Stimulated activated memory B cell treated with anti-CD40 and anti-IgM and Interleukin-4, amounts not matched to agents 10 μg/mL and 1 μg/mL and 100 μg/mL, for 72 hours (primary cell): ENCODE results near the gene CCNO.

Experiments
- ATAC-seq: fragments of 150-1000 bp; cut with Tn5 transposase; 2 replicates; pipeline ENCODE4 v1.10.0; 2021
- H3K27ac Mint-ChIP-seq: one replicate; pipeline ENCODE4 v1.8.0; 2022; ENCODE audit warnings: mild to moderate bottlenecking, mixed read lengths
- H3K27me3 Mint-ChIP-seq: one replicate; pipeline ENCODE4 v1.8.0; 2022; ENCODE audit warnings: mixed read lengths
- H3K36me3 Mint-ChIP-seq: one replicate; pipeline ENCODE4 v1.8.0; 2022; ENCODE audit warnings: mixed read lengths
- H3K4me1 Mint-ChIP-seq: one replicate; pipeline ENCODE4 v1.8.0; 2022; ENCODE audit warnings: mixed read lengths
- H3K4me3 Mint-ChIP-seq: one replicate; pipeline ENCODE4 v1.8.0; 2022; ENCODE audit warnings: mild to moderate bottlenecking, moderate library complexity, mixed read lengths
- H3K9me3 Mint-ChIP-seq: one replicate; pipeline ENCODE4 v1.8.0; 2022; ENCODE audit warnings: mixed read lengths

The CCNO gene

DNA sequence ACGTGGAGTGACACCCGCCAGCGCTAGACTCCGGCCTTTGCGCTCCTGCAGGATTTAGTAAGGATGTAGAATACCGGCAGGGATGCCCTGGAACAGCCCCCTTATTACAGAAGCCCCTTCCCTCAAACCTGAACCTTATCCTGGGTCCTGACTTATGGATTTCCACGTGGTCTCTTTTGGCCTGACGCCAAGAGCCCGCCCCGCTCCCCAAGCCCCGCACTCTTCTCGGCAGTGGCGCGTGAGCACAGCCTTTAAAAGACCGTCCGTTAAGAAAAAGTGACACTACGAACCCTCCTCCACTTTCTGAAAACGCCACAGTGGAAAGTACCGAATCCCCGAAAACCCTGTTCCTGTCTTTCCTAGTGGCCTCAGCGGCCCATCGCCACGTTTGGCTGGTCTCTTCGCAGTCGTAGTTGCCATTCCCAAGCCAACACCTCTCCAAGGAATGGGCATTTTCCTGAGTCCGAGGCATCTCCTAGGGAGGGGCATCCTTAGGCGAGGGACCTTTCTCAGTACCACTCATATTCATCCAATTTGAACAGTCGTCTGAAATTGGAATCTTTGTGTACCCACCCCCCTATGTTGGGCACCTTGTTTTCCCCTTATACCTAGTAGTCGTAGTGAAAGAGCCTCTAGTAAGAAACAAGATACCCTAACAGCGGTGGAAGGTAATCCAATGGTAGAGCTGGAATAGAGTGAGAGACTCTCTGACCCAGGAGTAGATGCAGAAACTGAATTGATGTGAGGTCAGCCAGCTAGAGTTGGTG lies 5.6 kb downstream of the CCNO start:
- ATAC-seq: no peak
- Mint-ChIP-seq H3K9me3 (no peaks in the 10 kb centered on the region), H3K27ac (no peak overlapping the region), H3K36me3 (no peaks in the 10 kb centered on the region), H3K27me3 (peaks cover 94% of the 10 kb centered on the region), H3K4me3 (peak overlapping the region; percentile 67), H3K4me1 (peaks cover 48% of the 10 kb centered on the region)

DNA sequence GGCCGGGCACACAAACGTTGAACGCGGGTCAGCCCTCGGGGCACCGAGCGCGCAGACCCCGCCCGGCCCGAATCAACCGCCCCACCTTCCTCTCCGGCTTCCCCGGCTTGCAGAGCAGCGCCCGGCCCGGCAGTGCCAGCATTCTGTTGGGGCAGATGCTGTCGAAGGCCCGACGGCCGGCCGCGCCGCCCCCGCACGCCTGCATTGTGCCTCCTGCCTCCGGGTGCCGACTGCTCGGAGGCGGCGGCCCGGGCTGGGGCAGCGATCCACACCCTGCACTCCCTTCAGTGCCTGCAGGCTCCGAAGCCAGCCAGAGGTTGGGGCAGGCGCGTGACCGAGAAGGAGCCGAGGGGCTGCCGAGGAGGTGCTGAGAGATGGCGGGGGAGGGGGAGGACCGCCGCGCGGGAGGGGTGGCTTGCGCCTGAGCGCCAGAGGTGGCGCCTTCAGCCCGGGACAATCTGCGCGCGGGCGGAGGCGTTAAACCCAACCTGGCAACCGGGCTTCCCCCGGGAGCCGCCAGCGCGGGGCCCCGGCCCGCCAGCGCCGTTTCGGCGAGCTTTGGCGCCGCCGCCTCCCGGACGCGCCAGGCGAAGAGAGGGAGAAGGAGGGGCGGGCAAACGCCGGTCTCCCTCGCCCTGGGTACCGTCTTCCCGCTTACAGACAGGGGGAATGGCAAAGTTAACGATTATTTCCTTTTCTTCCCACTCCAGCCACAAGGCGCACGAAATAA lies 6.3 kb downstream of the CCNO start, which contains the start of gene MCIDAS:
MCIDAS (minus strand) TSS at position 382 of the 730 bp plus-strand sequence; CDS start at position 205, 177 bp downstream.
- Mint-ChIP-seq H3K36me3 (no peaks in the 10 kb centered on the region), H3K27me3 (peaks cover 94% of the 10 kb centered on the region), H3K9me3 (no peaks in the 10 kb centered on the region), H3K4me1 (peaks cover 48% of the 10 kb centered on the region), H3K4me3 (peak within 1 kb of the TSS; percentile 67), H3K27ac (no peak within 1 kb of the TSS)
- peak; percentile 34 for ATAC-seq

DNA sequence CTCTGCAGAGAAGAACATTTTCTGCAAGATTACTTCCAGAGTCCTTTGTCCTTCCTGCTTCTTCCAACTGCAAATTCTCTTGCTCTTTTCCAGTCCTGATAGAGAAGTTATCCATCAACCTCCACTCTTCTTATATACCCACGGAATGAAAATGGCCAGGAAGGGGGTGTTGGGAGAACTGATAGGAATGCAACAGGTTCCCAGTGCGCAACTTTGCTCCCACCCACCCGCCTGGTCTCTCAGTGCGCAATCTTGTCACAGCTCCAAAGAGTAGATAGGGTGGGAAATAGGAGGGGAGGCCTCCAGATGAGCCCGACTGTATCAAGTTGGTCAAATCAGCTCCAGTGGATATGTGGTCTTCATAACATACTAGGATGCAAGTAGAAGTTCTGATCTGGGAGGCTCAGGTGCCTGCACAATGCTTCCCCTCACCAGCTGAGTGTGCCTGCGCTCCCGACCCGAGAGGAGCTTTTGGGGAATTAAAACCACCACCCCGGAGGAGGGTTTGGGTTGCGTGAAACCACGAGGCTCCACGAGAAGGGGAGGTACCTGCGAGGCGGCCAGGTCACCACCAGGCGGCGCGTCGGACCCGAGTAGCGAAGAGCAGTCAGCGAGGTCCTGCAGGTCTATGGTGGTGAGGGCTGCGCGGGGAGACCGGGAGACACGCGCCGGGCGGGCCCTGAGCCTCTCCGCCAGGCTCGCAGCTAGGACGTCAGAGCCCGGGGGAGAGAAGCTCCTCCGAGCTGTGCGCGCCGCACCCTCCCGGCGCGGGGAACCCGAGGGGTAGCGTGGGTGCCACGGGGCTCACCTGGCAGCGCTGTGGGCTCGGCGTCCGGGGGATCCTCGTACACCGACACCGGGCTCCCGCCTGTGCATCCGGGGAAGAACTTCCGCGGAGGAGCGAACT lies 7.1 kb downstream of the CCNO start:
- ATAC-seq: peak; percentile 57
- no peaks in the 10 kb centered on the region for H3K9me3 Mint-ChIP-seq
- H3K4me1 Mint-ChIP-seq: peaks cover 42% of the 10 kb centered on the region
- H3K4me3 Mint-ChIP-seq: peak overlapping the region; percentile 62
- peaks cover 92% of the 10 kb centered on the region for H3K27me3 Mint-ChIP-seq
- H3K27ac Mint-ChIP-seq: no peak overlapping the region
- H3K36me3 Mint-ChIP-seq: no peaks in the 10 kb centered on the region

GRCh38 chr5:55225346-55225745 lies 8.1 kb downstream of the CCNO start:
- no peak for ATAC-seq
- H3K4me3 Mint-ChIP-seq: no peak overlapping the region
- no peak overlapping the region for H3K27ac Mint-ChIP-seq
- no peaks in the 10 kb centered on the region for H3K9me3 Mint-ChIP-seq
- no peaks in the 10 kb centered on the region for H3K36me3 Mint-ChIP-seq
- H3K27me3 Mint-ChIP-seq: peaks cover 92% of the 10 kb centered on the region
- H3K4me1 Mint-ChIP-seq: peaks cover 41% of the 10 kb centered on the region

- Mint-ChIP-seq H3K4me3 (peak overlapping the region; percentile 48), H3K9me3 (no peaks in the 10 kb centered on the region), H3K27ac (no peak overlapping the region), H3K36me3 (no peaks in the 10 kb centered on the region), H3K27me3 (peaks cover 90% of the 10 kb centered on the region), H3K4me1 (peaks cover 45% of the 10 kb centered on the region)
- no peak for ATAC-seq
Measured at GRCh38 chr5:55223812-55224240, 9.6 kb downstream of the CCNO start.

DNA sequence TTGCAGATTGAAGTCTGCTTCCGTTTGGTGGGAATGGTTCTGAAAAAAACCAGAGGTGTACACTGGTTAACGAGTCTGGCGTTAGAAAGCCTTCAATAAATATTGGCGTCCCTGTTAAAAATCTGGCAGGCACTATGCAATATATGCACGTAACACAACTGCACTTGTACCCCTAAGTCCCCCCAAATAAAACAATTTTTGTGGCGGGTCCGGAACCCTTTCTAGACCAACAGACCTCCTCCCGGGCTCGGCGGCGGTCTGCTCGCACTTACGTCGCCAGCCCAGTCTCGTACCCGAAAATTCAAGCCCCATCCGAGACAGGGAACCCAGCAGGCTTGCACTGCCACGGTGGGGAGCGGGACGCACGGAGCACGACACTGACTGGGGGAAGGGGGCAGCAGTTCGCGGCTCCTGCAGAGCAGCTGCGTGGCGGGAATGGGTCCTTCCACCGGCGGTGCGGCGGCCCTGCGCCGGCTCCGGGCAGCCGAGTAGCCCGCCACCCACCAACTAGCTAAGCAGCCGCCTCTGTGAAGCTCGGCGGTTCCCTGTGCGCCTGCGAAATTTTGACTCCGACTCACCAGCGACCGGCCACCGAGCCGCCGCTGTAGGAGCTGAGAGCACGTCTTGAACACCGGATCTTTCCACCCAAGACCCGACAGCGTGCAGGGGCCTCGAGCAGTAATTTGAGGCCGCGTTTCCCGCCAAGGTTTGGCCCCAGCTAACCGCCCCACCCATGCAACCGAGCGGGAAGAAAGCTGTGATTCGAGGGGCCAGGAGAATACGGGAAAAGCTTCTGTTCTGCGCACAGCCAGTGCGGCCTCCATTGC lies 10.2 kb downstream of the CCNO start:
- no peaks in the 10 kb centered on the region for H3K9me3 Mint-ChIP-seq
- peak overlapping the region; percentile 48 for H3K4me3 Mint-ChIP-seq
- peaks cover 45% of the 10 kb centered on the region for H3K4me1 Mint-ChIP-seq
- no peaks in the 10 kb centered on the region for H3K36me3 Mint-ChIP-seq
- no peak for ATAC-seq
- no peak overlapping the region for H3K27ac Mint-ChIP-seq
- peaks cover 90% of the 10 kb centered on the region for H3K27me3 Mint-ChIP-seq

DNA sequence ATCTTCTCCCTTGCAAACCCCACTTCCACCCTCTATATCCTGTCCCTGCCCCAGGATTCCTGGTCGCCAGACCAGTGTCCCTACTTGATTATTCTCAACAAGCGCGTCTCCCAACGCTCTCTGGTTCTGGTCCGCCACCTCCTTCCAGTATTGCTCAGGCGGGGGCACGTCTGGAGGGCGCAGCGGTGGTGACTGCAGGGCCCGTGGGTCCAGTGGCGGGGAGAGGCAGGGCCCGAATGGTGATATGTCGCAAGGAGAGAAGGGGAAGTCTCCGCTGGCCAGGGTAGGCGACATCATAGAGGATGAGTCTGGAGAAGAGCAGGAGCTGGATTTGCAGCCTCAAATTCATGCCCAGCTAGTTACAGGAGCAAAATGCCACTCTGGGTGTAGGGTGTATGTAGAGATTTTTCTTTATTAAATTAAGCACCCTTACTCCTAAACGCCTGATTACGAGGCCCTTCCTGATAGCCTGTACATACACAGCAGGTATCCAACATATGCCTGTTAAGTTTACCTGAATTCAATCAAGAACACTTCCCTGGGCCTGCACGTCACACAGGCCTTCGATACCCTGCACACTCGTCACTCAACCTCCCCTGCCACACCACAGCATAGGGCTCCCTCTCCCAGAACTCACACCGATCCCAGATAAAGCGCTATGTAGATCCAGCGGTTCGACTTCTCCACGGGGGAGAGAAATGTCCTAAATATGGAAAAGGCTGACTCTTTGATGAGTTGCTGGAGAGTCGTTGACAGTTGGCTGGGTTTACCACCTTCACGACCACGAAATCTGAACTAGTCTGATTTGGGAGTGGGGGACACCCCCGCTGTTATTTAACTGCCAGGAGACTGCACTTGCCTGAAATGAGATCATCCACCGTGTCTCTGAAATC lies 11.1 kb downstream of the CCNO start:
- no peak for ATAC-seq
- Mint-ChIP-seq H3K27ac (no peak overlapping the region), H3K27me3 (peaks cover 89% of the 10 kb centered on the region), H3K4me3 (no peak overlapping the region), H3K4me1 (peaks cover 39% of the 10 kb centered on the region), H3K36me3 (no peaks in the 10 kb centered on the region), H3K9me3 (no peaks in the 10 kb centered on the region)

DNA sequence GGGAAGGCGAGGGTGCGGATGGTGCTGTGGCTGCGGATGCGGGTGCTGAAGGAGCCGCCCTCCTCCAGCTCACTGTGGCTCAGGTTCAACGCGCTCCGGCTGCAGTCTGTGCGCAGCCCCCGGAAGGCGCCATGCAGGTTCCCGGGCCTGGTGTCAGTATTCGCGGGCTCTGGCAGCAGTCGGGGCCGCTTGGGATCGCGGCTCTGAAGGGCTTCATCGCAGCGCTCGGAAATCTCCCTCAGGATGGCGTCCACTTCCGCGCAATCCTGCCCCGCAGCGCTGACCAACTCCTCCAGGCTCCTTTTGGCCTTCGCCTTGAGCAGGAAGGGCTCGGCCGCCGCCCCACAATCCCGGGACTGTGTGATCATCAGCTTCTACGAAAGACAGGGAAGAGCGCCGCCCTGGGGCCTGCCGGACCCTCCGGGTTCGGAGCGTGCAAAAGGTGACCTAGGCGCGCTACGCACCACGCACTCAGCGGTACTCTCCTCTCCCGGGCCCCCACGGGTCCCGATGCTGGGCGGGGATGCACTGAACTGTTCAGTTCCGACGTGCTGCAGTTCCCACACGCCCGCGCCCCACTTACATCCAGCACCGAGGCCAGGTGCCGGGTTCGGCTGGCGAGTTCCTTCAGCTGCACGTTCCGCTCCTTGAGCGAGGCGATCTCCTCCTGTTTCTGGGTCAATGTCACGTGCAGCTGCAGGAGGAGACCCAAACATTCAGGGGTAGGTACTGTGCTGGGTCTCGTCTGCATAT lies 12.8 kb downstream of the CCNO start:
- H3K27ac Mint-ChIP-seq: no peak overlapping the region
- H3K4me1 Mint-ChIP-seq: peaks cover 33% of the 10 kb centered on the region
- H3K4me3 Mint-ChIP-seq: peak overlapping the region; percentile 70
- peaks cover 78% of the 10 kb centered on the region for H3K27me3 Mint-ChIP-seq
- ATAC-seq: no peak
- no peaks in the 10 kb centered on the region for H3K9me3 Mint-ChIP-seq
- H3K36me3 Mint-ChIP-seq: no peaks in the 10 kb centered on the region

DNA sequence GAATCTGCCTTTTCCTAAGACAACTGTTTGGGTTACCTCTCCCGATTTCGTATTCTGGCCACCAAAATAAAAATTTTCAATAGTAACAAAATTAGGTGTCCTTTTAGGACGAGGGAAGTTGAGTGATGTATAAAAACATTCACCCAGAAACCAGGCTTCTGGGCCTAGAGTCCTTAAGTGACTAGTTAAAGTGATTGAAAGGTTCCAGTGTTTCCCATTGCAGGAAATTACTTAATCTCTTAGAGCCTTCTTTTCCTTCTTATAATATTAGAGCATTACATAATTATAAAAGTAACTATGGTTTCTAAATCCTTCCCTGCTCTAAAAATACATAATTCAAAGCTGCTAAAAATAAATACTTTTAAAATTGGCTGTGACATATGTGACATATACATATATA lies 13.6 kb downstream of the CCNO start:
- H3K4me1 Mint-ChIP-seq: peaks cover 33% of the 10 kb centered on the region
- H3K9me3 Mint-ChIP-seq: no peaks in the 10 kb centered on the region
- H3K36me3 Mint-ChIP-seq: no peaks in the 10 kb centered on the region
- H3K4me3 Mint-ChIP-seq: no peak overlapping the region
- peaks cover 69% of the 10 kb centered on the region for H3K27me3 Mint-ChIP-seq
- H3K27ac Mint-ChIP-seq: no peak overlapping the region
- no peak for ATAC-seq

DNA sequence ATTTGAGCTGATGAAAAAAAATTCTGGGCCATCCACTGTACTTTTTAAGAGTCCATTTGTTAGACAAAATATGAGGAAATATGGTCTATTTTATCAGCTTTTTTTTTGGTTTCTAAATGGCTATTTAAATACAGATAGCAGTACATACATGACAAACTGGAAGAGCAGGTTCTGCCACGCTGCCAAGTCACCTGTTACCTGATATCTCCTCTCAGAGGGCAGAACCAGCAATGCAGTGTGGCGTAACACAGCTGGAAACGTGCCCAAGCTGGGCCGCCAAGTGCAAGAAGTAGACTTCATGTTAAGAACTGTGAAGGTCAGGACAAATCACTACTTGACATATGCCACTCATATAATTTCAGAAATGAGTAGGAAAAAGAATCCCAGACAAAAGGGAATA lies 14.4 kb downstream of the CCNO start:
- H3K36me3 Mint-ChIP-seq: no peaks in the 10 kb centered on the region
- peaks cover 61% of the 10 kb centered on the region for H3K27me3 Mint-ChIP-seq
- H3K9me3 Mint-ChIP-seq: no peaks in the 10 kb centered on the region
- ATAC-seq: no peak
- peaks cover 30% of the 10 kb centered on the region for H3K4me1 Mint-ChIP-seq
- no peak overlapping the region for H3K4me3 Mint-ChIP-seq
- no peak overlapping the region for H3K27ac Mint-ChIP-seq

DNA sequence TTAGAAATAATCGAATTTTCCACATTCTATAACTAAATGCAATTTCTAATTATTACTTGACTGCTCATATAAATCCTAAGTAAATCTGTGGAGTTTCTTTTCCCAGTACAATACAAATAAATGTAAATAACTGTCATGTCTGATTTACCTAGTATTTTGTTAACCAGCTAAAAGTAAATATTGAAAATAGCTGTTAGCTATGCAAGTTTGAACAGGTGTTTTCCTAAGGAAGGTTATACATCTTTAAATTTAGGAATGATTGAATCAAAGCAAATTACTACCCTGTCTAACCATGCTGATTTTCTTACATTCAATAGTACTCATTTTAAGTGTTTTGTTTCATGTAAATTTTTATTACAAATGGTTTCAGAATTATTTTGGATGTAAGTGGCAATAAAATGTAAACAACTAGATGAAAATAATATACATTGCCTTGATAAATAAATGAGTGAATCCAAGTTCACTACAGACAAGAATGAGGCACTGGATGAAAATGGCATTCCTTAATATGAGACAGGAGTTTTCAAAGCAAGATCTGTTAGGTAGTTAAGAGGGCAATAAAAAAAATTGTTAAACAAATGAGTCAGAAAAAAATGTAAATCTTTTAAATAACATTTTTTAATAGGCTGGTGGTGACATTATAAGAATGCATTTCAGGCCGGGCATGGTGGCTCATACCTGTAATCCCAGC lies 22.1 kb downstream of the CCNO start:
- no peak overlapping the region for H3K4me3 Mint-ChIP-seq
- no peak for ATAC-seq
- peaks cover 27% of the 10 kb centered on the region for H3K27me3 Mint-ChIP-seq
- H3K36me3 Mint-ChIP-seq: no peaks in the 10 kb centered on the region
- H3K9me3 Mint-ChIP-seq: no peaks in the 10 kb centered on the region
- no peak overlapping the region for H3K27ac Mint-ChIP-seq
- H3K4me1 Mint-ChIP-seq: no peaks in the 10 kb centered on the region

- Mint-ChIP-seq H3K9me3 (peaks cover 6% of the 10 kb centered on the region), H3K27me3 (peaks cover 54% of the 10 kb centered on the region), H3K4me3 (no peak overlapping the region), H3K27ac (no peak overlapping the region), H3K36me3 (no peaks in the 10 kb centered on the region), H3K4me1 (no peaks in the 10 kb centered on the region)
- no peak for ATAC-seq
Measured at GRCh38 chr5:55205001-55205400, 28.4 kb downstream of the CCNO start.

GRCh38 chr5:55191165-55191564 lies 42.2 kb downstream of the CCNO start:
- no peak overlapping the region for H3K4me3 Mint-ChIP-seq
- peaks cover 61% of the 10 kb centered on the region for H3K27me3 Mint-ChIP-seq
- H3K4me1 Mint-ChIP-seq: no peaks in the 10 kb centered on the region
- no peak overlapping the region for H3K27ac Mint-ChIP-seq
- H3K9me3 Mint-ChIP-seq: no peaks in the 10 kb centered on the region
- ATAC-seq: no peak
- H3K36me3 Mint-ChIP-seq: no peaks in the 10 kb centered on the region
